Ovary (tissue), 9 donors: Measurements from ENCODE around the gene RBM3. TPM values are rescaled to one million over a fixed set of nuclear protein-coding genes. Genes with fewer than 3 reads are reported as not detected.

ENCODE experiments used
- DNase-seq, 5 donors: peaks; one replicate each; pipeline ENCODE4 v3.0.0-alpha.2; 2019 to 2020
- H3K27ac ChIP-seq, 2 donors: fragments of 200-600 bp; one replicate each; pipeline versions ENCODE4 v1.5.1 to v1.8.0; 2019 to 2022
- H3K27me3 ChIP-seq: fragments of 200-600 bp; one replicate; pipeline ENCODE4 v1.8.0; 2022
- H3K36me3 ChIP-seq: fragments of 200-600 bp; sonication (generic); one replicate; pipeline ENCODE4 v1.5.1; 2019
- H3K4me1 ChIP-seq: one replicate; pipeline ENCODE4 v1.8.1; 2013; ENCODE audit warnings: mild to moderate bottlenecking, moderate library complexity; ENCODE audit not compliant: insufficient read depth
- H3K4me3 ChIP-seq: fragments of 200-600 bp; sonication (generic); one replicate; pipeline ENCODE4 v1.5.1; 2017
- H3K9me3 ChIP-seq, 2 donors: fragments of 200-600 bp in 1 of 2; sonication (generic) in 1 of 2; one replicate each; pipeline versions ENCODE4 v1.5.1 to v1.8.1; 2013 to 2019; ENCODE audit warnings: mild to moderate bottlenecking in 1 of 2, moderate library complexity in 1 of 2
- CTCF ChIP-seq, 3 donors: fragments of 450-650 bp in 2 of 3; fragments of 200-600 bp in 1 of 3; IDR thresholded peaks; one replicate each; pipeline versions ENCODE4 v1.5.1 to v1.8.0; 2016 to 2022; ENCODE audit warnings: antibody characterized with exemption in 3 of 3, mild to moderate bottlenecking in 1 of 3
- EP300 ChIP-seq: sonication (generic); formaldehyde crosslinking; IDR thresholded peaks from one replicate; pipeline ENCODE4 v1.6.1; 2017; ENCODE audit warnings: antibody characterized with exemption
- POLR2A ChIP-seq: fragments of 450-650 bp; IDR thresholded peaks from one replicate; pipeline ENCODE4 v1.6.1; 2017; ENCODE audit warnings: antibody characterized with exemption, mild to moderate bottlenecking, moderate library complexity
- WGBS, 3 donors: extraction: QIAGEN DNeasy Blood & Tissue Kit in 1 of 3; methylation state at CpG; one replicate each; pipeline versions ENCODE4 v1.1.5 to v1.1.7; 2013 to 2017; 5-methylcytosine and 5-hydroxymethylcytosine counted together
- intact Hi-C, 4 donors: fragments of 100-400 bp; cut with DNase I; formaldehyde crosslinking; loops; one replicate each; pipeline versions ENCODE4 v1.11.0 to v1.15.1; 2022 to 2023
- polyA plus RNA-seq, 2 donors: library from polyadenylated mRNA; stranded (reverse); fragments of 200-250 nt in 1 of 2; fragments of 350-450 nt in 1 of 2; fragmentation: Illumina TruSeq in 1 of 2; extraction: RNeasy Lipid Tissue Mini Kit (QIAGEN cat#74804) in 1 of 2; gene quantifications; one replicate each; pipeline ENCODE4 v1.2.3, GENCODE V29; 2013 to 2014
- total RNA-seq, 7 donors: library from RNA; depleted of rRNA in 2 of 7; stranded (reverse); fragments of >200 nt in 2 of 7; fragmentation: NEBNext Ultra II Directional in 3 of 7; extraction: Animal tissue kit (Norgen Biotek cat#: 25700) in 3 of 7; gene quantifications; one replicate each; pipeline versions ENCODE4 v1.1.0 to v1.2.4, GENCODE V29; 2016 to 2023
- donor health status: DM: no; HTN: no; CAD: no; lungs with moderate emphysema.
- donor health status: DM: no; HTN: no; CAD: no.
- donor health status: Bipolar disorder and iron deficiency.
- donor health status: DM: yes; HTN: yes; CAD: no.
- donor health status: DM: no; HTN: no; CAD: no.
- donor health status: DM: yes; HTN: yes; CAD: no.

Gene RBM3
- total and polyA plus RNA-seq, 9 donors = 103 to 421 (median 153) TPM

DNA sequence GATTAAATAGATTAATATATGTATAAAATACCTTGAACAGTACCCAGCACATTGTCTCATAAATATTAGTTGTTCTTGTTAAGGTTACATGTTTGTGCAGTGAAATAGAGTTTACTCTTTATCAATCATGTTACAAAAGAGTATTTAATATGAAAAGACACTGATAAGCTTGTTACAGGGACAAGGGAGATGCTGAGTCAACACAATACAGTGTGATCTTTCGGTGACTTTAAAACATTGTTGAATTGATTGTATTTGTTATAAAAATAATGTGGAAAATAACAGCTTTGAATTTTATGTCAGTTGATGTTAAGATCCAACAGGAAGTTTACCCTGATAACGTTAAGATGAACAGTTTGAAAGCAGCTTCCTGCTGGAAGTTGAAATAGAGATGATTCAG is 21.6 kb downstream of the RBM3 start:
- Histone ChIP-seq H3K4me3 (no peak overlapping the region), H3K27ac (no peak overlapping the region), H3K4me1 (no peaks in the 10 kb centered on the region), H3K27me3 (no peaks in the 10 kb centered on the region), H3K9me3 (no peaks in the 10 kb centered on the region), H3K36me3 (no peaks in the 10 kb centered on the region)
- DNase-seq = no peak
- no peak for TF ChIP-seq EP300
- TF ChIP-seq POLR2A = no peak
- TF ChIP-seq CTCF (IDR thresholded peaks at IDR 0.05) = no peak
- intact Hi-C loops = no loop called here
- 58 to 65% (median 60%) methylated on average over 2 of the region's 2 CpGs for WGBS, 3 donors

GRCh38 chrX:48597353-48598264 is 23.3 kb downstream of the RBM3 start, which contains the start of gene WDR13:
Gene WDR13 (plus strand): TSS chrX:48597492. CDS start chrX:48597997, 505 bp downstream.
- Histone ChIP-seq H3K4me1 (no peaks in the 10 kb centered on the region), H3K9me3 (no peaks in the 10 kb centered on the region), H3K27ac (peak within 1 kb of the TSS; percentile 88 to 98), H3K27me3 (no peaks in the 10 kb centered on the region), H3K36me3 (no peaks in the 10 kb centered on the region), H3K4me3 (peak within 1 kb of the TSS; percentile 66)
- TF ChIP-seq EP300 (no peak), POLR2A (peak; percentile 72), CTCF (IDR thresholded peaks at IDR 0.05) (peak in 1 of 3 donors; percentile 41)
- intact Hi-C loops = no loop called here
- WGBS, 3 donors = 33 to 56% (median 45%) methylated on average over 62 of the region's 62 CpGs
- peak; percentile 90 to 95 (median 92) for DNase-seq

DNA sequence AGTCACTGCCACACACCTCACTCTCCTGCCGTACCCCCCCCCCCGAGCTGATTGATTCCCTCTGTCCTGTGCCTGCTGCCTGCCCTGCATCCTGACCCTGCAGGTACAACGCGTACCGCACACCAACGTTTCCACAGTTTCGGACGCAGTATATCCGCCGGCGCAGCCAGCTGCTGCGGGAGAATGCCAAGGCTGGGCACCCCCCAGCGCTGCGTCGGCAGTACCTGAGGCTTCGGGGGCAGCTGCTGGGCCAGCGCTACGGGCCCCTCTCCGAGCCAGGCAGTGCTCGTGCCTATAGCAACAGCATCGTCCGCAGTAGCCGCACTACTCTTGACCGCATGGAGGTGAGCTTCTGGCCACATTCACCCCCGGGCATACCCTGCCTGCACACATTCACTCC is 24.3 kb downstream of the RBM3 start:
- Histone ChIP-seq H3K27ac (peak overlapping the region in 1 of 2 donors; percentile 14), H3K4me3 (peak overlapping the region; percentile 66), H3K27me3 (no peaks in the 10 kb centered on the region), H3K9me3 (no peaks in the 10 kb centered on the region), H3K4me1 (no peaks in the 10 kb centered on the region), H3K36me3 (no peaks in the 10 kb centered on the region)
- intact Hi-C loops = no loop called here
- WGBS, 3 donors = 84 to 88% (median 84%) methylated on average over 25 of the region's 25 CpGs
- DNase-seq = peak in 3 of 5 donors; percentile 42 to 47 (median 44)
- no peak for TF ChIP-seq POLR2A
- TF ChIP-seq CTCF (IDR thresholded peaks at IDR 0.05) = no peak

GRCh38 chrX:48599341-48599740 is 25.1 kb downstream of the RBM3 start:
- intact Hi-C loops = no loop called here
- Histone ChIP-seq H3K4me3 (no peak overlapping the region), H3K36me3 (no peaks in the 10 kb centered on the region), H3K27ac (no peak overlapping the region), H3K9me3 (no peaks in the 10 kb centered on the region), H3K4me1 (no peaks in the 10 kb centered on the region), H3K27me3 (no peaks in the 10 kb centered on the region)
- no peak for DNase-seq
- WGBS, 3 donors = 80 to 91% (median 83%) methylated on average over 20 of the region's 20 CpGs
- TF ChIP-seq EP300 (no peak), POLR2A (no peak), CTCF (IDR thresholded peaks at IDR 0.05) (no peak)
